PFSK-1 (cell line): ENCODE measurements around the gene ODC1.

Experiments used
- FOXP2 ChIP-seq: optimal IDR thresholded peaks from 2 replicates; pipeline ENCODE3; 2011; ENCODE audit warnings: borderline replicate concordance, control low read depth, inconsistent platforms; ENCODE audit not compliant: insufficient read depth; ENCODE audit errors: extremely low read length, extremely low read depth
- POLR2AphosphoS5 ChIP-seq: IDR thresholded peaks from 2 replicates; pipeline ENCODE4 v1.6.1; 2012; ENCODE audit warnings: low read depth, mild to moderate bottlenecking, control low read depth, low read length, moderate library complexity
- SIN3A ChIP-seq: IDR thresholded peaks from 2 replicates; pipeline ENCODE4 v1.6.1; 2012; ENCODE audit warnings: mild to moderate bottlenecking, low read length, moderate library complexity, borderline replicate concordance; ENCODE audit not compliant: insufficient read depth
- TAF1 ChIP-seq: IDR thresholded peaks from 2 replicates; pipeline ENCODE4 v1.6.1; 2012; ENCODE audit warnings: low read length, control low read depth, borderline replicate concordance; ENCODE audit not compliant: insufficient read depth
- TF ChIP-seq, protein P1 (sequence below), 2 experiments: IDR thresholded peaks; 2 replicates each; pipeline versions ENCODE4 v1.6.1 to v1.8.0; 2011 to 2012; ENCODE audit warnings: low read depth in 2 of 2, low read length in 2 of 2, control low read depth in 1 of 2, inconsistent platforms in 1 of 2, mild to moderate bottlenecking in 1 of 2, moderate library complexity in 1 of 2; ENCODE audit not compliant: insufficient read depth in 1 of 2

The ODC1 gene

GRCh38 chr2:10426726-10427617 is 21.2 kb downstream of the ODC1 start:
- no peak for TF ChIP-seq TAF1
- TF ChIP-seq, protein P1, sequence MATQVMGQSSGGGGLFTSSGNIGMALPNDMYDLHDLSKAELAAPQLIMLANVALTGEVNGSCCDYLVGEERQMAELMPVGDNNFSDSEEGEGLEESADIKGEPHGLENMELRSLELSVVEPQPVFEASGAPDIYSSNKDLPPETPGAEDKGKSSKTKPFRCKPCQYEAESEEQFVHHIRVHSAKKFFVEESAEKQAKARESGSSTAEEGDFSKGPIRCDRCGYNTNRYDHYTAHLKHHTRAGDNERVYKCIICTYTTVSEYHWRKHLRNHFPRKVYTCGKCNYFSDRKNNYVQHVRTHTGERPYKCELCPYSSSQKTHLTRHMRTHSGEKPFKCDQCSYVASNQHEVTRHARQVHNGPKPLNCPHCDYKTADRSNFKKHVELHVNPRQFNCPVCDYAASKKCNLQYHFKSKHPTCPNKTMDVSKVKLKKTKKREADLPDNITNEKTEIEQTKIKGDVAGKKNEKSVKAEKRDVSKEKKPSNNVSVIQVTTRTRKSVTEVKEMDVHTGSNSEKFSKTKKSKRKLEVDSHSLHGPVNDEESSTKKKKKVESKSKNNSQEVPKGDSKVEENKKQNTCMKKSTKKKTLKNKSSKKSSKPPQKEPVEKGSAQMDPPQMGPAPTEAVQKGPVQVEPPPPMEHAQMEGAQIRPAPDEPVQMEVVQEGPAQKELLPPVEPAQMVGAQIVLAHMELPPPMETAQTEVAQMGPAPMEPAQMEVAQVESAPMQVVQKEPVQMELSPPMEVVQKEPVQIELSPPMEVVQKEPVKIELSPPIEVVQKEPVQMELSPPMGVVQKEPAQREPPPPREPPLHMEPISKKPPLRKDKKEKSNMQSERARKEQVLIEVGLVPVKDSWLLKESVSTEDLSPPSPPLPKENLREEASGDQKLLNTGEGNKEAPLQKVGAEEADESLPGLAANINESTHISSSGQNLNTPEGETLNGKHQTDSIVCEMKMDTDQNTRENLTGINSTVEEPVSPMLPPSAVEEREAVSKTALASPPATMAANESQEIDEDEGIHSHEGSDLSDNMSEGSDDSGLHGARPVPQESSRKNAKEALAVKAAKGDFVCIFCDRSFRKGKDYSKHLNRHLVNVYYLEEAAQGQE (IDR thresholded peaks at IDR 0.05; ENCODE audit: insufficient read depth in 1 of 2, low read depth in 2 of 2, low read length in 2 of 2), result no peak
- no peak for TF ChIP-seq POLR2AphosphoS5
- no peak for TF ChIP-seq SIN3A
- TF ChIP-seq FOXP2, result no peak

GRCh38 chr2:10425699-10426098 is 22.4 kb downstream of the ODC1 start:
- TF ChIP-seq, protein P1 (IDR thresholded peaks at IDR 0.05; ENCODE audit: insufficient read depth in 1 of 2, low read depth in 2 of 2, low read length in 2 of 2), result no peak
- TF ChIP-seq TAF1 (no peak), FOXP2 (no peak), SIN3A (no peak), POLR2AphosphoS5 (no peak)

- no peak for TF ChIP-seq TAF1
- no peak for TF ChIP-seq POLR2AphosphoS5
- TF ChIP-seq SIN3A, result no peak
- TF ChIP-seq, protein P1 (IDR thresholded peaks at IDR 0.05; ENCODE audit: insufficient read depth in 1 of 2, low read depth in 2 of 2, low read length in 2 of 2), result no peak
- TF ChIP-seq FOXP2, result no peak
These were observed 23.1 kb downstream of the ODC1 start for GRCh38 chr2:10424916-10425505.

- TF ChIP-seq FOXP2 (no peak), POLR2AphosphoS5 (no peak), SIN3A (no peak), TAF1 (no peak)
- TF ChIP-seq, protein P1 (IDR thresholded peaks at IDR 0.05; ENCODE audit: insufficient read depth in 1 of 2, low read depth in 2 of 2, low read length in 2 of 2), result no peak
These were observed 24.1 kb downstream of the ODC1 start for GRCh38 chr2:10424051-10424450.
